ENCODE results near the gene AKAP7.

DNA sequence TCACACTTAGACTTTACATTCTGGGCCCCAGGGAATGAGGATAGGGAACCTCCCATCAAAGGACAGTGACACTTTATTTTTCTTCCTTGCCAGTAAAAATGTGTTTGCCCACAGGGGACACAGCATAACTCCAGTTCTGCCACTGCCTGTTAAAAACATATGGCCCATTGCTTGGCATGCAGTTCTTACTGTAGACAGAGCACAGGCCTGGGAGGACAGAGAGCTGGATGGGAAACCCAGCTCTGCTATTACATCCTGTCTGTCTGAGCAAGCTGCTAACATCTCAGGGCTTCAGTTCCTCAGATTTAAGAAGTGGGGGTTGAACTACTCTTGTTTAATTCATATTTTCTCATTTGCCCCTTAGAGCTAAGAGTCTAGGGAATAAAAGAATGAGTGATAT lies 120.2 kb downstream of the AKAP7 start:
- TF ChIP-seq ZBTB49 (tag by site-specific recombination; IDR thresholded peaks at IDR 0.05; ENCODE audit: low read depth) = no peak
- TF ChIP-seq SALL2 (tag by site-specific recombination; IDR thresholded peaks at IDR 0.05; ENCODE audit: borderline replicate concordance) = no peak
- TF ChIP-seq ZBTB21 (tag by site-specific recombination; IDR thresholded peaks at IDR 0.05) = no peak
- TF ChIP-seq, protein P1, sequence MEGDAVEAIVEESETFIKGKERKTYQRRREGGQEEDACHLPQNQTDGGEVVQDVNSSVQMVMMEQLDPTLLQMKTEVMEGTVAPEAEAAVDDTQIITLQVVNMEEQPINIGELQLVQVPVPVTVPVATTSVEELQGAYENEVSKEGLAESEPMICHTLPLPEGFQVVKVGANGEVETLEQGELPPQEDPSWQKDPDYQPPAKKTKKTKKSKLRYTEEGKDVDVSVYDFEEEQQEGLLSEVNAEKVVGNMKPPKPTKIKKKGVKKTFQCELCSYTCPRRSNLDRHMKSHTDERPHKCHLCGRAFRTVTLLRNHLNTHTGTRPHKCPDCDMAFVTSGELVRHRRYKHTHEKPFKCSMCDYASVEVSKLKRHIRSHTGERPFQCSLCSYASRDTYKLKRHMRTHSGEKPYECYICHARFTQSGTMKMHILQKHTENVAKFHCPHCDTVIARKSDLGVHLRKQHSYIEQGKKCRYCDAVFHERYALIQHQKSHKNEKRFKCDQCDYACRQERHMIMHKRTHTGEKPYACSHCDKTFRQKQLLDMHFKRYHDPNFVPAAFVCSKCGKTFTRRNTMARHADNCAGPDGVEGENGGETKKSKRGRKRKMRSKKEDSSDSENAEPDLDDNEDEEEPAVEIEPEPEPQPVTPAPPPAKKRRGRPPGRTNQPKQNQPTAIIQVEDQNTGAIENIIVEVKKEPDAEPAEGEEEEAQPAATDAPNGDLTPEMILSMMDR (tag by site-specific recombination; IDR thresholded peaks at IDR 0.05) = no peak
- TF ChIP-seq ZNF37A (tag by site-specific recombination; IDR thresholded peaks at IDR 0.05) = no peak
- TF ChIP-seq ZFP37 (tag by site-specific recombination; IDR thresholded peaks at IDR 0.05) = no peak
- no peak for TF ChIP-seq ZNF843 (tag by site-specific recombination; IDR thresholded peaks at IDR 0.05)
- no peak for TF ChIP-seq REPIN1 (tag by site-specific recombination; IDR thresholded peaks at IDR 0.05; ENCODE audit: low read depth)
- no peak for TF ChIP-seq ZNF324 (tag by site-specific recombination; IDR thresholded peaks at IDR 0.05)
- no peak for TF ChIP-seq REST (tag by site-specific recombination; IDR thresholded peaks at IDR 0.05)
- no peak for TF ChIP-seq ZNF501 (tag by site-specific recombination; IDR thresholded peaks at IDR 0.05)
- no peak for TF ChIP-seq ZNF610 (tag by site-specific recombination; IDR thresholded peaks at IDR 0.05; ENCODE audit: borderline replicate concordance)
